ENCODE measurements around the gene FAM32A. TPM values are rescaled to one million over a fixed set of nuclear protein-coding genes. Genes with fewer than 3 reads are reported as not detected.

FAM32A gene
- total RNA-seq, 1 donor from 2014 or later, result 145 TPM

DNA sequence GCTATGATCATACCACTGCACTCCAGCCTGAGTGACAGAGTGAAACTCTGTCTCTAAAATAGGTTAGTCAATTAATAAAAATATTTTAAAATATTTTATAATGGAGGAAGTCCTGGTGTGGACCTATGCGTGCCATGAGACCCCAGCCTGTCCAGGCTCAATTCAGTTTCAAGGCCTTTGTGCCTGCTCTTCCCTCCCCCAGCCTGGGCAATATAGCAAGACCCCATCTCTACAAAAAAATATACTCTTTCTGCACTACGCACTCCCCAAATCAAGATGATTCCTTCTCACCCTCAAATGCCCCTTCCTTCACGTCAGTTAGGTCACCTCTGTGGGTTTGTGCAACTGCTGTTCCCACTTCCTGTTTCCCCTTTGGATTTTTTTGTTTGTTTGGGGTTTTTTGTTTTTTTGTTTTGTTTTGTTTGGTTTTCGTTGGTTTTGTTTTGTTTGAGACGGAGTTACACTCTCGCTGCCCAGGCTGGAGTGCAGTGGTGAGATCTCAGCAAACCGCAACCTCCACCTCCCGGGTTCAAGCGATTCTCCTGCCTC, 43.1 kb upstream of the FAM32A start:
- Histone ChIP-seq H3K27me3 (ENCODE audit: control insufficient read depth, insufficient read depth, low read length) (no peaks in the 10 kb centered on the region), H3K4me3 (ENCODE audit: low read depth, low read length) (no peak overlapping the region), H3K36me3 (ENCODE audit: control insufficient read depth, insufficient read depth, low read length) (no peaks in the 10 kb centered on the region)
- TF ChIP-seq, protein P1, sequence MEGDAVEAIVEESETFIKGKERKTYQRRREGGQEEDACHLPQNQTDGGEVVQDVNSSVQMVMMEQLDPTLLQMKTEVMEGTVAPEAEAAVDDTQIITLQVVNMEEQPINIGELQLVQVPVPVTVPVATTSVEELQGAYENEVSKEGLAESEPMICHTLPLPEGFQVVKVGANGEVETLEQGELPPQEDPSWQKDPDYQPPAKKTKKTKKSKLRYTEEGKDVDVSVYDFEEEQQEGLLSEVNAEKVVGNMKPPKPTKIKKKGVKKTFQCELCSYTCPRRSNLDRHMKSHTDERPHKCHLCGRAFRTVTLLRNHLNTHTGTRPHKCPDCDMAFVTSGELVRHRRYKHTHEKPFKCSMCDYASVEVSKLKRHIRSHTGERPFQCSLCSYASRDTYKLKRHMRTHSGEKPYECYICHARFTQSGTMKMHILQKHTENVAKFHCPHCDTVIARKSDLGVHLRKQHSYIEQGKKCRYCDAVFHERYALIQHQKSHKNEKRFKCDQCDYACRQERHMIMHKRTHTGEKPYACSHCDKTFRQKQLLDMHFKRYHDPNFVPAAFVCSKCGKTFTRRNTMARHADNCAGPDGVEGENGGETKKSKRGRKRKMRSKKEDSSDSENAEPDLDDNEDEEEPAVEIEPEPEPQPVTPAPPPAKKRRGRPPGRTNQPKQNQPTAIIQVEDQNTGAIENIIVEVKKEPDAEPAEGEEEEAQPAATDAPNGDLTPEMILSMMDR (IDR thresholded peaks at IDR 0.05; ENCODE audit: insufficient read depth, low read length, poor library complexity, severe bottlenecking), result no peak
- DNase-seq (ENCODE audit: low read depth), result no peak

DNA sequence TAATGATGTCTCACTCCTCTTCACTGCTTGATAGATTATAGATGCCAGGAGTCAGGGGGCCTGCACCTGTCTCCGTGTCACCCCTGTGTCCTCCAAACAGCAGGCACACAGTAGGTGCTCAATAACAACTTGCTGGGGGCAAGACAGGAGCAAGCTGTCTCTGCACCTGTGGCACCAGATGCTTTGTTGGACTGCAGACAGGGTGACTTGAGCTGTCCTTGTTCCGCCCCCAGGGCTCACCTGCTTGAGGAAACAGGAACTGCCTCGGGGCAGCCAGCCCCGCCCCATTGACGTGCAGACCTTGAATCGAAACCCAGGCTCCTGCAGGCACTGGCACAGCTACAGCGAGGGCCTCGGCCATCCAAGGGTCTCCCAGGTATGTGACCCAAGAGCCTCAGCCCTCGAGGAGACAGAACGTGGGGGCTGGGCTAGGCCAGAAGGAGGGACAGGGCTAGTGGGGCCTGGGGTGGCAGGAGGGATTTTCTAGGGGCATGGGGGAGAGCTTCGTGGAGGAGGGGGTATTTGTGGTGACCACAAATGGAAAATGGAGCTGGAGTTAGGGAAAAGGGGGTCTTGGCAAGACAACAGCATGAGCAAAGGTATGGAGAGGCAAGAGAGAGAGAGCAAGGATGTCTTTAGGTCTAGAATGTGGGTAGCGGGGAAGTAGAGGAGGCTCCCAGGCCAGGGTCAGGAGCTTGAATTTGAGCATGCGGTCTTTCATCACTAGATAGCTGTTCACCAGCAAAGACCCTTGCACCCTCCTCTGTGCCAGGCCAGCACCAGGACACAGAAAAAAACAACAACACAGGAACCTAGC, 41.6 kb upstream of the FAM32A start, which contains the start of gene HSH2D:
HSH2D (plus strand) TSS at position 287 of the 817 bp plus-strand sequence. CDS start 5,066 bp downstream, outside the sequence.
- H3K36me3 ChIP-seq (ENCODE audit: control insufficient read depth, insufficient read depth, low read length), result no peaks in the 10 kb centered on the region
- TF ChIP-seq, protein P1 (IDR thresholded peaks at IDR 0.05; ENCODE audit: insufficient read depth, low read length, poor library complexity, severe bottlenecking), result no peak
- H3K4me3 ChIP-seq (ENCODE audit: low read depth, low read length), result no peak within 1 kb of the TSS
- H3K27me3 ChIP-seq (ENCODE audit: control insufficient read depth, insufficient read depth, low read length), result no peaks in the 10 kb centered on the region
- peak; percentile 38 for DNase-seq (ENCODE audit: low read depth)

DNA sequence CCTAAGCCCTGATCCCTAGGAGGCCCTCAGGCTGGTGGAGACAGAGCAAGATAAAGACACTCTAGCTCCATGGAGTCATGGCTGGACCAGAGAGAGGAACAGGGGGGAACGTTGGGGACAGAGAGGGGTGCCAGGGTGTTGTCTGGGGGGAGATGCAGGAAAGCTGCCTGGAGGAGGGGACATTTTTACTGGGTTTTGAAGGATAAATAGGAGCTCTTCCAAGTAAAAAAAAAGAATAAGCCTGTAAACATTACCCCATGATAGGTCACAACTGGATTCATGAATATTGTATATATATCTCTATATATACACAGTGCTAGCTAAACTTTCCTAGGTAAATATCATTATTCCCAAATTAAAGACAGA, 41.0 kb upstream of the FAM32A start:
- Histone ChIP-seq H3K36me3 (ENCODE audit: control insufficient read depth, insufficient read depth, low read length) (no peaks in the 10 kb centered on the region), H3K4me3 (ENCODE audit: low read depth, low read length) (no peak overlapping the region), H3K27me3 (ENCODE audit: control insufficient read depth, insufficient read depth, low read length) (no peaks in the 10 kb centered on the region)
- no peak for DNase-seq (ENCODE audit: low read depth)
- TF ChIP-seq, protein P1 (IDR thresholded peaks at IDR 0.05; ENCODE audit: insufficient read depth, low read length, poor library complexity, severe bottlenecking), result no peak

DNA sequence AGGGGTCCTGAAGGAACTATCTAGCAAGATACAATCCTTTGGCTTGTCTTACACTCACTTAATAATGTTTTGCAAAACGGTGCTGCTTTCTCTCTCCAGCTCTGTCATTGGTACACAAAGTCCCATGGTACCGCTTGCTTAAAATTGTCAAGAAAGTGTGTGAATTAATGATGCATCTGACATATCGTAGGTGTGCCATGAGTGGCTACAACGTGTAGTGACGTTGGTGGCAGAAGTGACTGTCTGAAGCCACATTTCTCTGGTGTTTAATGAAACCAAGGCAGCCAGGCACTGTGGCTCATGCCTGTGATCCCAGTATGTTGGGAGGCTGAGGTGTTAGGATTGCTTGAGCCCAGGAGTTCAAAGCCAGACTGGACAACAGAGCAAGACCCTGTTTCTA, 39.1 kb upstream of the FAM32A start:
- Histone ChIP-seq H3K4me3 (ENCODE audit: low read depth, low read length) (no peak overlapping the region), H3K27me3 (ENCODE audit: control insufficient read depth, insufficient read depth, low read length) (no peaks in the 10 kb centered on the region), H3K36me3 (ENCODE audit: control insufficient read depth, insufficient read depth, low read length) (no peaks in the 10 kb centered on the region)
- no peak for DNase-seq (ENCODE audit: low read depth)
- TF ChIP-seq, protein P1 (IDR thresholded peaks at IDR 0.05; ENCODE audit: insufficient read depth, low read length, poor library complexity, severe bottlenecking), result no peak

DNA sequence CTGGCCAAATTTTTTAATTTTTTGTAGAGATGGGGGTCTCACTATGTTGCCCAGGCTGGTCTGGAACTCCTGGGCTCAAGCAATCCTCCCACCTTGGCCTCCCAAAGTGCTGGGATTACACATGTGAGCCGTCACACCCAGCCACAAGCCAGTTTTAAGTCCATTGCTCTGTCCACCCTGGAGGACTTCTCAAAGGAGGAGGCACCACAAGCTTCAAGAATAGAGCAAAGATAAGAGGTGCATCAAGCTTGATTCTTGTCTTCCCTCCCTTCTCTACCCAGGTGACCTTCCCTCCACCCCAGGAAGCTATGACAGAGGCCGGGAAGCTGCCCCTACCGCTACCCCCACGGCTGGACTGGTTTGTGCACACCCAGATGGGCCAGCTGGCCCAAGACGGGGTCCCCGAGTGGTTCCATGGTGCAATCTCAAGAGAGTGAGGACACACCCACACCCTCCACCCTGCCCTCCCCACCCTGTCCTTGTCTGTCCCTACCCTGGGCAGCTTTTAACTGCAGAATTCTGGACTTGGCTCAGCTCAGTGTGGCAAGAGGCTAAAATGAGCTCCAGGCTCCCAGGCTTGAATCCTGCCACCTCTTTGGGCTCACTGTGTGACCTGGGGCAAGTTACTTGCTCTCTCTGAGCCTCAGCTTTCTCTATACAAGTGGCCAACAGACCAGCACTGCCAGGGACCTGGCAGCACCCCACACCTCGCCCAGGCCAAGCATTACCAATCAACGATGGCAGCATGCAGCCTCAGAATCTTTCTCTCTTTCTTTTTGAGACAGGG, 36.6 kb upstream of the FAM32A start:
- no peaks in the 10 kb centered on the region for H3K27me3 ChIP-seq (ENCODE audit: control insufficient read depth, insufficient read depth, low read length)
- DNase-seq (ENCODE audit: low read depth), result no peak

More for the DNA sequence above, 36.6 kb upstream of the FAM32A start:
- no peaks in the 10 kb centered on the region for H3K36me3 ChIP-seq (ENCODE audit: control insufficient read depth, insufficient read depth, low read length)
- H3K4me3 ChIP-seq (ENCODE audit: low read depth, low read length), result no peak overlapping the region
- TF ChIP-seq, protein P1 (IDR thresholded peaks at IDR 0.05; ENCODE audit: insufficient read depth, low read length, poor library complexity, severe bottlenecking), result no peak

All from kidney epithelial cell (primary cell).